GM12873 (cell line): ENCODE data around the gene TSG101.

Source experiments
- TF ChIP-seq, protein P1 (sequence below): IDR thresholded peaks from 2 replicates; pipeline ENCODE4 v1.5.1; 2012; ENCODE audit warnings: low read depth, mild to moderate bottlenecking, moderate library complexity, low read length, control low read depth; ENCODE audit not compliant: insufficient read depth; ENCODE audit errors: missing control alignments

TSG101 gene, protein sequence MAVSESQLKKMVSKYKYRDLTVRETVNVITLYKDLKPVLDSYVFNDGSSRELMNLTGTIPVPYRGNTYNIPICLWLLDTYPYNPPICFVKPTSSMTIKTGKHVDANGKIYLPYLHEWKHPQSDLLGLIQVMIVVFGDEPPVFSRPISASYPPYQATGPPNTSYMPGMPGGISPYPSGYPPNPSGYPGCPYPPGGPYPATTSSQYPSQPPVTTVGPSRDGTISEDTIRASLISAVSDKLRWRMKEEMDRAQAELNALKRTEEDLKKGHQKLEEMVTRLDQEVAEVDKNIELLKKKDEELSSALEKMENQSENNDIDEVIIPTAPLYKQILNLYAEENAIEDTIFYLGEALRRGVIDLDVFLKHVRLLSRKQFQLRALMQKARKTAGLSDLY

DNA sequence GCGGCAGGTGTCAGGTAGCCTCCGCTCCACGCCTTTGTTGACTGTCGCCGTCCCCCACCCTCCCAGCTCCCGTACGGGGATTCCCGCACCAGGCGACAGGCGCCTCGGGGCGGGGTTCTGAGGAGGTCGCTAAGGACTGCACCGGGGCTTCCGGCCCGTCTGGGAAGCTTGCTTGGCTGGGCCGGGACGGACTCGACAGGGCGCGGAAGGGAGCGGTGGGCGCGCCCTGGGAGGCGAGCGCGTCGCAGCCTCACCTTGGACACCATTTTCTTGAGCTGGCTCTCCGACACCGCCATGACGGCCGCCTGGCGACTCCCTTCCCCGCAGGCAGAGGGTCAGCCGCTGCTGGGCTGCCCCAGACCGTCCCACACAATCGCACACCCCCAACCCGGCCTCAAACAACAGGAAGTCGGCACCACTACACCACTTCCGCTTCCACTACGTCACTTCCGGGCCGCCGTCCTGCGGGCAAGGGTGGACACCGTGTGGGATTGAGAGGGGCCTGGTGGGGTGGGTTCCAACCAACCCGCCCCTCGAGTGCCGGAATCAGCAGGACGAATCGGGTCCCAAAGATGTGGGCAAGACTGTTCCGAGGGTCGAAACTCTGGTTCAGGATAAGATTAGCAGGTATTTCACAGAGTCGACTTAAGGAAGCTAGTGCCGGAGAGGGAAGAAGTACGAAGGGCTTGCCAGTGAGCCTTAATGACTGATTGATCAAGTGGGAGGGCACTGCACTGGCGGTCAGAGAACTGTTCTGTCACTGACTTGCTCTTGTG lies at the start of gene TSG101:
TSG101 (minus strand) TSS at position 422 of the 776 bp plus-strand sequence; CDS start at position 296, 126 bp downstream.
- TF ChIP-seq, protein P1, sequence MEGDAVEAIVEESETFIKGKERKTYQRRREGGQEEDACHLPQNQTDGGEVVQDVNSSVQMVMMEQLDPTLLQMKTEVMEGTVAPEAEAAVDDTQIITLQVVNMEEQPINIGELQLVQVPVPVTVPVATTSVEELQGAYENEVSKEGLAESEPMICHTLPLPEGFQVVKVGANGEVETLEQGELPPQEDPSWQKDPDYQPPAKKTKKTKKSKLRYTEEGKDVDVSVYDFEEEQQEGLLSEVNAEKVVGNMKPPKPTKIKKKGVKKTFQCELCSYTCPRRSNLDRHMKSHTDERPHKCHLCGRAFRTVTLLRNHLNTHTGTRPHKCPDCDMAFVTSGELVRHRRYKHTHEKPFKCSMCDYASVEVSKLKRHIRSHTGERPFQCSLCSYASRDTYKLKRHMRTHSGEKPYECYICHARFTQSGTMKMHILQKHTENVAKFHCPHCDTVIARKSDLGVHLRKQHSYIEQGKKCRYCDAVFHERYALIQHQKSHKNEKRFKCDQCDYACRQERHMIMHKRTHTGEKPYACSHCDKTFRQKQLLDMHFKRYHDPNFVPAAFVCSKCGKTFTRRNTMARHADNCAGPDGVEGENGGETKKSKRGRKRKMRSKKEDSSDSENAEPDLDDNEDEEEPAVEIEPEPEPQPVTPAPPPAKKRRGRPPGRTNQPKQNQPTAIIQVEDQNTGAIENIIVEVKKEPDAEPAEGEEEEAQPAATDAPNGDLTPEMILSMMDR: no peak

DNA sequence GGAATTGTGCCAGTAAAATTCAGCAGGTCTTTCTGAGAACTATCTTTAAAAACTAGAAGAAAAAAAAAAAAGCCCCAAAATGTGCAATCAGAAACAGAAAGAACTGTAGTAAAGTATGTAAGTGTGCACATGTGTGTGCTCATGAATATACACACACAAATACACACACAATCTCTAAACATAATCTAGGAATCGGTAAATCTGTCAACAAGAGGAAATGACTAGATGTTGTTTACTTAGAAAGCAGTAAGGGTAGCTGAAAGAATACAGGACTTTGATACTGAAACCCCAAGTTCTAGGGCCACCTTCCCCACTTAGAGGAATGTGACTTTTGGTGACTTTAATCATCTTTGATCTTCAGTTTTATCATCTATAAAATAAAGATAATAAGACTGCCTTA lies 48.6 kb upstream of the TSG101 start:
- TF ChIP-seq, protein P1: no peak

DNA sequence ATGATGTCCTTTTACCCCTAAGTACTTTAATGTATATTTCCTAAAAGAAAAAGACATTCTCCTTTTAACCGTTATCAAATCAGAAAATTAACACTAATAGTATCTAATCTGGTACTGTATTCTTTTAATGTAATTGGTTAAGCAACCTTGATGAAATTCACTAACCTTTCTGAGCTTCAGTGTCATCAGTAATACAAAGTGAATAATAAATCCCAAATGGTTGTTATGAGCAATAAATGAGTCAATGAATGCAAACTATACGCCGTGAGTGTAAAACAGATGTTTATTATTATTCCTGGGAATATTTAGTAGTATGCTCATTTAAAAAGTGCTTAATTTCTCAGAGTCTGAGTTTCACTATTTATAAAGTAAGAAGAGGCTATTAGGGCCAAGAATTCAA lies 40.3 kb upstream of the TSG101 start:
- TF ChIP-seq, protein P1: no peak

DNA sequence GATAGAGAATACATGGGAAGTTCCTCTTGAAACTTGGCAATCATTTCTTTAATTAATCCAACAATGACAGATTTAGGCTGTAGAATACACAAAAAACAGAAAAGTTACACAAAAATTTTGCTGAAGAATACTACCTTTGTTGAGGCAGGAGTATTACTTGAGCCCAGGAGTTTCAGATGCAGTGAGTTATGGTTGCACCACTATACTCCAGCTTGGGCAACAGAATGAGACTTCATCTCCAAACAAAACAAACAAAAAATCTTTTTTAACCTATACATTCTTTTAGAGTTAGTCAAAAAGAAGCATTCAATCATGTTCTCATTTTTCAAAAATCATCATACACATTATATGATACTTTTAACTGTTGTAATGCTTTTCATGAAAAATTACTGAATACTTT lies 39.7 kb upstream of the TSG101 start:
- TF ChIP-seq, protein P1: no peak

DNA sequence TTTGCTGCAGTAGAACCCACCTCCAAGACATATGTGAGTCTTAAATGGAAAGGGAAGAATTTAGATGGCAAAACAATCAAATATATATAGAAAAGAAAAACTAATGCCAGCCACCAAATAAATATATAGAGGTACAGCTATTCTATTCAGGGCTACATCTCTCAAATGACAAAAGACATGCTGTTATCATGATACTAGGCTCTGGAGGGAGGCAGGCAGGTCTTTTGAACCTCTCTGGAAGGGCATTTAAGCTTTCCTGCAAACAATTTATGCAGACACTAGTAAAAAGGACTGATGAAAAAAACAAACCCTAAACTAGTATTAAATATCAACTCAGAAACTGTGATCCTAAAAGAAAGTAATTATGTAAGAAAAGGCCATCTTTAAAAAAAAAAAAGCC lies 37.4 kb upstream of the TSG101 start:
- TF ChIP-seq, protein P1: no peak

DNA sequence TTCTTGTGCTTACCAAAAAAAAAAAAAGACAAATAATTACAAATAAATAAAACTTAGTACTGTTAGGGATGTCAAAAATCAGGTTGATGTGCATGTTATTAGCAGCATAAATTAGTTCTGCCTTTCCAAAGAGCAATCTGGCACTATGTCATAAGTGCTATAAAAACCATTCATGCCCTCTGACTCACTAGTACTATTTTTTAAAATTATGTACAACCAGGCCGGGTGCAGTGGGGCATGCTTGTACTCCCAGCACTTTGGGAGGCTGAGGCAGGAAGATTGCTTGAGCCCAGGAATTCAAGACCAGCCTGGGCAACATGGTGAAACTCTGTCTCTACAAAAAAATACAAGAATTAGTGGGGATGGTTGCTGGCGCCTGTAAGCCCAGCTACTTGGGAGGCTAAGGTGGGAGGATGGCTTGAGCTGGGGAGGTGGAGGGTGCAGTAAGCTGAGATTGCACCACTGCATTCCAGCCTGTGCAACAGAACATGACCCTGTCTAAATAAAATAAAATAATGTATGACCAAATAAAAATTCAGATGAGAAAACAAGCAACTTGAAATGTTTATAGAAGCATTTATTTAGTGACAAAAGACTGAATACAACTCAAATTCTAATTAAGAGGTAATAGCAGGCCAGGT lies 36.5 kb upstream of the TSG101 start:
- TF ChIP-seq, protein P1: no peak

DNA sequence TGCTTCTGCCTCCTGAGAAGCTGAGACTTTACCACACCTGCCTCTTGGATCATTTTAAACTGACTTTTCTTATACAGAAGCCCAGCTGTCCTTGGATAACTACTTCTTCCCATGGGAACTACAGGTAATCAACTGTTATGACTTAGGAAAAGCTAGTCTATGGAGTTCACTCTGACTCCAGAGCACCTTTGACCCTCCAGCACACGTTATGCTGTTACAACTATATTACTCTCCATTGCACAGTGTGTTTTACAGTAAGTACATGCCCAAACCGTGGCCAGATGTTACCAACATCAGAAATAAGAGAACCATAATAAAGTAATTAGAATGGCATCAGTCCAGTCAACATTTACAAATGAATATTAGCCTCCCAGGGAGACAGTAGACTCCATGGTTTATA lies 21.3 kb upstream of the TSG101 start:
- TF ChIP-seq, protein P1: no peak
